ENCODE results near the gene C1QTNF8.

The C1QTNF8 gene

GRCh38 chr16:1096169-1097082 lies at the start of gene C1QTNF8:
Gene C1QTNF8 (minus strand): TSS chr16:1096244. CDS start chr16:1094922, 1,322 bp downstream.
- TF ChIP-seq CTCF (IDR thresholded peaks at IDR 0.05) = no peak
- Histone ChIP-seq H3K27me3 (peaks cover 64% of the 10 kb centered on the region), H3K4me1 (ENCODE audit: control insufficient read depth in 1 of 2, insufficient read depth in 1 of 2, low read depth in 1 of 2, low read length in 1 of 2) (no peaks in the 10 kb centered on the region), H3K9me3 (no peaks in the 10 kb centered on the region), H3K36me3 (no peaks in the 10 kb centered on the region), H3K4me3 (ENCODE audit: low read depth in 1 of 2, low read length in 1 of 2) (no peak within 1 kb of the TSS), H3K27ac (no peak within 1 kb of the TSS)

- Histone ChIP-seq H3K9me3 (no peaks in the 10 kb centered on the region), H3K27ac (no peak overlapping the region), H3K4me3 (ENCODE audit: low read depth in 1 of 2, low read length in 1 of 2) (no peak overlapping the region), H3K36me3 (no peaks in the 10 kb centered on the region), H3K4me1 (ENCODE audit: control insufficient read depth in 1 of 2, insufficient read depth in 1 of 2, low read depth in 1 of 2, low read length in 1 of 2) (no peaks in the 10 kb centered on the region), H3K27me3 (peaks cover 38% of the 10 kb centered on the region)
- no peak for TF ChIP-seq CTCF (IDR thresholded peaks at IDR 0.05)
Observed at GRCh38 chr16:1145383-1146100, 49.5 kb upstream of the C1QTNF8 start.

- Histone ChIP-seq H3K27me3 (peaks cover 34% of the 10 kb centered on the region), H3K4me1 (ENCODE audit: control insufficient read depth in 1 of 2, insufficient read depth in 1 of 2, low read depth in 1 of 2, low read length in 1 of 2) (no peaks in the 10 kb centered on the region)
- no peak for TF ChIP-seq CTCF (IDR thresholded peaks at IDR 0.05)
Observed at GRCh38 chr16:1144476-1145382, 48.7 kb upstream of the C1QTNF8 start.

GRCh38 chr16:1143761-1144450 lies 47.9 kb upstream of the C1QTNF8 start:
- Histone ChIP-seq H3K36me3 (no peaks in the 10 kb centered on the region), H3K4me3 (ENCODE audit: low read depth in 1 of 2, low read length in 1 of 2) (no peak overlapping the region), H3K4me1 (ENCODE audit: control insufficient read depth in 1 of 2, insufficient read depth in 1 of 2, low read depth in 1 of 2, low read length in 1 of 2) (no peaks in the 10 kb centered on the region), H3K9me3 (no peaks in the 10 kb centered on the region), H3K27ac (no peak overlapping the region), H3K27me3 (peaks cover 29% of the 10 kb centered on the region)
- no peak for TF ChIP-seq CTCF (IDR thresholded peaks at IDR 0.05)

More at GRCh38 chr16:1144476-1145382, 48.7 kb upstream of the C1QTNF8 start:
- Histone ChIP-seq H3K36me3 (no peaks in the 10 kb centered on the region), H3K4me3 (ENCODE audit: low read depth in 1 of 2, low read length in 1 of 2) (no peak overlapping the region), H3K27ac (no peak overlapping the region), H3K9me3 (no peaks in the 10 kb centered on the region)

- TF ChIP-seq CTCF (IDR thresholded peaks at IDR 0.05) = no peak
- Histone ChIP-seq H3K27me3 (peaks cover 27% of the 10 kb centered on the region), H3K4me1 (ENCODE audit: control insufficient read depth in 1 of 2, insufficient read depth in 1 of 2, low read depth in 1 of 2, low read length in 1 of 2) (no peaks in the 10 kb centered on the region), H3K9me3 (no peaks in the 10 kb centered on the region), H3K36me3 (no peaks in the 10 kb centered on the region), H3K4me3 (ENCODE audit: low read depth in 1 of 2, low read length in 1 of 2) (no peak overlapping the region), H3K27ac (no peak overlapping the region)
Observed at GRCh38 chr16:1142911-1143310, 46.9 kb upstream of the C1QTNF8 start.

Data from neutrophil (primary cell).